GM19351 (cell line): ENCODE measurements around the gene PAN3.
"Not testable (repeated sequence)": the region's sequence is repeated elsewhere in the genome, so short reads cannot be mapped to it uniquely, and the experiment has no call there.

Experiments
- ATAC-seq: cut with Tn5 transposase; IDR thresholded peaks from one replicate; pipeline ENCODE4 v1.9.1; 2021; ENCODE audit warnings: mild to moderate bottlenecking, moderate library complexity; ENCODE audit not compliant: unreplicated experiment

The PAN3 gene, protein sequence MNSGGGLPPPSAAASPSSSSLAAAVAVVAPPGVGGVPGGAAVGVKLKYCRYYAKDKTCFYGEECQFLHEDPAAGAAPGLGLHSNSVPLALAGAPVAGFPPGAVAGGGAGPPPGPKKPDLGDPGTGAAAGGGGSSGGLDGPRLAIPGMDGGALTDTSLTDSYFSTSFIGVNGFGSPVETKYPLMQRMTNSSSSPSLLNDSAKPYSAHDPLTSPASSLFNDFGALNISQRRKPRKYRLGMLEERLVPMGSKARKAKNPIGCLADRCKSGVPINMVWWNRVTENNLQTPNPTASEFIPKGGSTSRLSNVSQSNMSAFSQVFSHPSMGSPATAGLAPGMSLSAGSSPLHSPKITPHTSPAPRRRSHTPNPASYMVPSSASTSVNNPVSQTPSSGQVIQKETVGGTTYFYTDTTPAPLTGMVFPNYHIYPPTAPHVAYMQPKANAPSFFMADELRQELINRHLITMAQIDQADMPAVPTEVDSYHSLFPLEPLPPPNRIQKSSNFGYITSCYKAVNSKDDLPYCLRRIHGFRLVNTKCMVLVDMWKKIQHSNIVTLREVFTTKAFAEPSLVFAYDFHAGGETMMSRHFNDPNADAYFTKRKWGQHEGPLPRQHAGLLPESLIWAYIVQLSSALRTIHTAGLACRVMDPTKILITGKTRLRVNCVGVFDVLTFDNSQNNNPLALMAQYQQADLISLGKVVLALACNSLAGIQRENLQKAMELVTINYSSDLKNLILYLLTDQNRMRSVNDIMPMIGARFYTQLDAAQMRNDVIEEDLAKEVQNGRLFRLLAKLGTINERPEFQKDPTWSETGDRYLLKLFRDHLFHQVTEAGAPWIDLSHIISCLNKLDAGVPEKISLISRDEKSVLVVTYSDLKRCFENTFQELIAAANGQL

DNA sequence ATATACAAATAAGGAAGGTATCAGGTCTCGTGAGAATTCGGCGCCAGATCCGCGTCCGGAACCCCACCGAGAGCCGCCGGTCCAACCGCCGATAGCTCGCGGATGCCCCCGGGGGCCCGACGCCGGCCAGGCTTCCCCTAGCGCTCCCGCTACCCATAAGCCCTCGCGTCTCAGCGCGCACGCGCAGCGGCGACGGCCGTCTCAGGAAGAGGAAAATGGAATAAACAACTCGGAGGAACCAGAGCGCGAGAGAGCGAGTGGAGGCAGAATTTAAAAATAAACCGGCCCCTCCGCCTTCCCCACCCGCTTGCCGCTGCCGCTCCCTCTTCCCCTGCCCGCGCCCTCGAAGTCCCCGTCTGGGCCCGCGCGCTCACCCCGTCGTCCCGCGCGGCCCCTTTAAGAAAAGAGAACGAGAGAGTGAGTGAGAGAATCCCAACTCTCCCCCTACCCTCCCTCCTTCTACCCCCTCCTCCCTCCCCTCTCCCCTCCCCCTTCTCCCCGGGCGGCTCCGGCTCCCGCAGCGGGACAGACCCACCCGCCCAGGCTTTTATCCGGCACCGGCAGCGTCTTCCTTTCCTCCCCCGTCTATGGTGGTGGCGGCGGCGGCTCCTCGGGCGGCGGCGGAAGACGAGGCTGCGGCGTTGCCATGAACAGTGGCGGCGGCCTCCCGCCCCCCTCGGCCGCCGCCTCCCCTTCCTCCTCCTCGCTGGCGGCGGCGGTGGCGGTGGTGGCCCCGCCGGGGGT, at the start of gene PAN3:
Gene PAN3 (plus strand): TSS at position 534 of the 744 bp plus-strand sequence. CDS start 113 bp downstream, at position 647.
- ATAC-seq: peak; percentile 53

DNA sequence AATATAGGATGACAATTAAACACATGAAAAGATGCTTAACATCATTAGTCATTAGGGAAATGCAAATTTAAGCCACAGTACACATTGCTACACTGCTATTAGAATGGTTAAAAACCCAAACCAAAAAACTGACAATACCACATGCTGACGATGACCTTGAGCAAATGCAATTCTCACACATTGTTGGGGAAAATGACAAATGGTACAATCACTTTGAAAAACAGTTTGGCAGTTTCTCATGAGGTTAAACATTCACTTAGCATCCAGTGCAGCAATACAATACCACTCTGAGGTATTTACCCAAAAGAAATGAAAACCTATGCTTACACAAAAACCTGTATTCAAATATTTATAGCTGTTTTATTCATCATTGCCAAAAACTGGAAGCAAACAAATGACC, 49.3 kb upstream of the PAN3 start:
- ATAC-seq: no peak

DNA sequence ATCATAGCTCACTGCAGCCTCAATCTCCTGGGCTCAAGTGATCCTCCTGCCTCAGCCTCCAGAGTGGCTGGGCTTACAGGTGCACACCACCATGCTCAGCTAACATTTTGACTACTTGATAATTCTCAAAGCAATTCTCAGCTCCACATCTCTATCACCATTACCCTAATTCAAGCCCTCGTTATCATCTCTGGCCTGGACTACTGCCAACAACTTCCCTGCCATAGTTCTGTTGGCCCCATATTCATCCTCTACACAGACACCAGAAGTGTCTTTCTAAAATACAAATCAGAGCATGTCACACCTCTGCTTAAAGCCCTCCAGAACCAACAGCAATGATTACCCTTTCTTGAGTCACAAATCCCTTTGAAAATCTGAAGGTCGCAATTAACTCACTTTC, 45.9 kb upstream of the PAN3 start:
- ATAC-seq: no peak

DNA sequence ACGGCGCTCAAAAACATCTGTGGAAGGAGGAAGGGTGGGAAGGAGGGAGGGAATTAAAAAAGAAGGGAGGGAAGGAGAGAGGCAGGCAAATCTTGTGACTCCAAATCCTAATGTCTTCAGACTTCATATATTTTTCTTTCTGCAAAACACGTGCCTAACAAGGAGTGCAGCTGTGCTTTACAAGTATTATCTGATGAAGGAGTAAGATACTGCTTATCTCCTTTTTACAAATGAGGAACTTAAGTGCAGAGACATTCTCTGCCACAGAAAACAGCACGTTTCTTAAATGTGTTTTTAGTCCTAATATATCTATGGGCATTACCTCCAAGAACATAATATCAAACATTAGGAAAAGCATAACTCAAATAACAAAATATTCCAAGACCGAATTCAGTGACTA, 44.5 kb upstream of the PAN3 start:
- no peak for ATAC-seq

DNA sequence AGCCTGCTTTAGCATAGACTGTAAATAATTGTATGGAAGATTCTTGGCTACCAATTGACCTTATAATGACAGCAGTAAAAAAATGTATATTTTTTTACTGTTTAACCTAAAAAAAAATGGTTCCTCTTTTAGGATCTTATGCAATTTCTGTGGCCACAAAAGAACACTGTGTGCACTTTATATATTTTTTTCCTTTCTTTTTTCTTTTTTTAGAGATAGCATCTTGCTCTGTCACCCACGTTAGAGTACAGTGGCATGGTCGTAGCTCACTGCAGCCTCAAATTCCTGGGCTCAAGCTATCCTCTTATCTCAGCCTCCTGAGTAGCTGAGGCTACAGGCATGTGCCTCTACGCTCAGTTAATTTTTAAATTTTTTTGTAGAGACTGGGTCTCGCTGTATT, 44.0 kb upstream of the PAN3 start:
- ATAC-seq: no peak

DNA sequence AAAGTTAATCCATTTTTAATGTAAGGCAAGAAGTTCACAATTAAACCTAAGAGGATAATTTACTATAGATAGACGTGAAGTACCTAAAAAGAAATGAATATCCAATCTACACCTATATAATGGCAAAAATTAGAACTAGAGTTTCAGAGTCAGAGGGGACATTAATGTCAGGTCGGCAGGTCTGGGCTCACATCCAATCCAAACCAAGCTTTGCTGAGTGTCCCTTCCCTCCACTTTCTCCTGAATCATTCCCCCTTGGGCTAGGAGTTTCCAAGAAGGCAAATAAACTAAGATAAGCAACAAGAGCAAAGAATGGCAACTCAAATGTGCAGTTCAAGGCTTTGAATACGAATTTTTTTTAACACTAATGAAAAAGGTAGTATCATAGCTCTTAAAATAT, 40.8 kb upstream of the PAN3 start:
- no peak for ATAC-seq

DNA sequence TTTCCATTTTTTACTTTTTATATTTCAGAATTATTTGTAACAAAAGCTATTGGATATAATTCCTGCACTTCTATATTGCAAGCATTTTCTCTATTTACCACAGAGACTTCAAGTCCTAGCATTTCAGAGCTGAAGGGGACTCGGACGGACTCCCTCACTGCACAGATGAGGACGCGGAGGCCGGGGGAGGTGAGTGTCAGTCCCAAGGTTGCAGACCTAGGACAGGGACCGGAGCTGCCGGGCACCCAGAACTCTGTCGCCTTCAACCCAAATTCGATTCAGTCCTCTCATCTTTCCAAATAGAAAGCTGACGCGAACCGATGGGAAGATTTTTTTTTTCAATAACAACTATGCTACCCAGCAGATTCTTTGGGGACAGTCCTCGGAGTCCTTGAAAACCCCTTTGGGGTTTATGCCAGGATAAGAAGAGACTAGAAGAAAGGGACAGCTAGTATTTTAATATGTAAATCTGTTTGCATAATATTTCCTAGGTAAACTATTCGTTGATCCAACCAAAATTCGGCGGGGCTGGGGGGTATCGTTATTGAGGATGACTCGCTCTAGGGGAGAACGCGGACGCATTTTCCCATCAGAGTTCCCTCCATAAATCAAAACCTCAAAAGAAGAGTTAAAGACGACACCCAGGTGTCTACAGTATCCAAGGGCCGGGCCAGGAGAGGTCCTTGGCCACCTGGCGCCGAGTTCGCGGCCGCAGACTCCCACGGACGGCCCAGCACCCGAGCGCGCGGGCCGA, 38.8 kb upstream of the PAN3 start:
- no peak for ATAC-seq

DNA sequence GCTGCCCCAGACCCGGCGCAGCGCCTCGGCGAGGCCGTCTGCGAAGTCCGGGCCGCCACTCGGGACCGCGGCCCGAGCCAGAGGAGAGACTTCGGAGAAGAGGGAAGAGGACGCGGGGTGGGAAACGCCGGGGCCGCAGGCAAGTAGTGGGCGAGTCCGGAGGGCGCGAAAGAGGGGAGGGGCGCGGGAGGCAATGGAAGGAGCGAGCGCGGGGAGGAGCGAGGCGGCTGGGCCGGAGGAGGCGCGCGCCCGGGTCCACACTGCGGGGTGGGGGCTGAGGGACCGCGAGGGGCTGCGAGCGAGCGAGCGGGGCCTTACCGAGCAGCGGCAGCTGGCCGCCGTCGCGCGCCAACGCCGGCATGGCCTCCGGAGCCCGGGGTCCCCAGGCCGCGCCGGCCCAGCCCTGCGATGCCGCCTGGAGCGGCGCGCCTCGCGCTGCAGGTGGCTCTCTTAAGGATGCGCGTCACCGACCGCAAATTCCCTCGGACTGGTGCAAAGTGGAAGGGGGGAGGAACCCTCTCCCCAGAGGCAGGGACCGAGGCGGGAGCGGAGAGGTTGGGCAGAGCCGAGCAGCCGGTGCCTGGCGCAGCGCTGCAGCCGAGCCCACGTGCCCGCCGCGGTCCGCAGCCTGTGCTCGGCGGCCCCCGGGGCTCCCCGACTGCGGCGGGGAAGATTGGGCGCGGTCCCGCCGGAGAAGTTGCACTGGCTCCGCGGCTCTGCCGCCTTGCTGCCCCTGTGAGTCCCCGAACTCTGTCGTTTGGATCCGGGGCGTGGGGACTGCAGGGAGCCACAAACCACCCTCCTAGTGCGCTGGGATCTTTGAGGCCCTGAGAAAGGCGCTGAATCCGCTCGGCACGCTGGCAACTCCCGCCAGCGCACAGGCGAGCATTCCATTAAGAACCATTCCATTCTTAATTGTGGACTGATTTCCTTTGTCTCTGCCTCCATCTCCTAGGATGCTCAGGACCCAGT, 37.9 kb upstream of the PAN3 start, which contains the start of gene FLT3:
Gene FLT3 (minus strand): TSS at position 427 of the 972 bp plus-strand sequence. CDS start 66 bp downstream, at position 361.
- ATAC-seq: peak; percentile 55

DNA sequence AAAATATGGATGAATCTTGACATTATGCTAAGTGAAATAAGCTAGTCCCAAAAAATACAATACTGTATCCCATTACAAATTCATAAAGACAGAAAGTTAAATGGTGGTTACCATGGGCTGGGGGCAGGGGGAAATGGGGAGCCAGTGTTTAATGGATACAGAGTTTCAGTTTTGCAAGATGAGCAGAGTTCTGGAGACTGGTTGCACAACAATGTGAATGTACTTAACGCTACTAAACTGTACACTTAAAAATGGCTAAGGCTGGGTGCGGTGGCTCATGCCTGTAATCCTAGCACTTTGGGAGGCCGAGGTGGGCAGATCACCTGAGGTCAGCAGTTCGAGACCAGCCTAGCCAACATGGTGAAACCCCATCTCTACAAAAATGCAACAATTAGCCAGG, 36.5 kb upstream of the PAN3 start:
- not testable (repeated sequence) for ATAC-seq

DNA sequence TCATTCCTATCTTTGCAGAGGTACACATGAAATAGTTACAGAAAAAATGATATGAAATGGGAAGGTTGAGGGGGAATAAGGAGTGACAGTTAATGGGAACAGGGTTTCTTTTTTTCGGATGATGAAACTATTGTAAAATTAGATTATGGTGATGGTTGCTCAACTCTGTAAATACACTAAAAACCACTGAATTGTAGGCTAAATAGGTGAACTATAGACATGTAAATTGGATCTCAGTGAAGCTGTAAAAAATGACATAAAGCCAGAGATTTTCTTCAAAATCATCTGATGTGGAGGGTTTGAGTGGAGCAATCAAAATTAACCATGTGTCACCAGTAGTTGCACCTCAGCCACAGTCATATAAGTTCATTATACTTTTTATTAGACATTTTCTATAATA, 31.4 kb upstream of the PAN3 start:
- ATAC-seq: no peak

DNA sequence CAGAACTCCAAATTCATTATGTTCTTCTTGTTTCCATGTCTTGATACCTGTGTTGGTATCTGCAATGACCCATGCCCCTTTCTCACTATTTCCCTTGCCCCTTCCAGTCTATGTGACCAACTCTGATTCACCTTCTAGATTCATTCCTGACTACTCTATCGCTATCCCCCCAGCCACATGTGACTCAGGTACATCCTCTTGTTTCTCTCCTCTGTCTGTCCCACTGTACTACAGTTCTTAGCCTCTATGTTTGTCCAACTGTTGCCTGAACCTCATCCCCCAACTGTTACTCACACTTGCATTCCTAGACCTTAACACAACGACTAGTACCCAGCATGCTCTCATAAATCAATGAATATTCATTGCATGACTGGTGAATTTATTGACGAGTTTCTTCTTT, 27.9 kb upstream of the PAN3 start:
- no peak for ATAC-seq

DNA sequence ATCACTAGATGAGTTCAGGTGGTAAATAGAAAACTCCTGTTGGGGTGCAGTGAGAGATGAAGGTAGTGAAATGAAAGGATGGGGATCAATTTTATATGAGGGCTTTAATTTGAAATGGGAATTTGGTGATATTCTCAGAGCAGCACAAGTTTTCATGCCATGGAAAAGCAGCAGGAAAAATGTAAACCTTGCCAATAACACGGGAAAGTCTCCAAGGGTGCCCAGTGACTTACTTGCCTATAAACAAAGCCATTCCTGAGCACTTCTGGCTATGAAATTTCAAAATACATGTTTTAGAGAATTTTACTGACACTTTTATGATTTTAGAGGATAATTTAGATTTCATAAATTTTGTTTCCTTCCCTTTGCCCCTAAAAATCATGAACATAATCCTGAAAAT, 21.6 kb upstream of the PAN3 start:
- ATAC-seq: no peak

DNA sequence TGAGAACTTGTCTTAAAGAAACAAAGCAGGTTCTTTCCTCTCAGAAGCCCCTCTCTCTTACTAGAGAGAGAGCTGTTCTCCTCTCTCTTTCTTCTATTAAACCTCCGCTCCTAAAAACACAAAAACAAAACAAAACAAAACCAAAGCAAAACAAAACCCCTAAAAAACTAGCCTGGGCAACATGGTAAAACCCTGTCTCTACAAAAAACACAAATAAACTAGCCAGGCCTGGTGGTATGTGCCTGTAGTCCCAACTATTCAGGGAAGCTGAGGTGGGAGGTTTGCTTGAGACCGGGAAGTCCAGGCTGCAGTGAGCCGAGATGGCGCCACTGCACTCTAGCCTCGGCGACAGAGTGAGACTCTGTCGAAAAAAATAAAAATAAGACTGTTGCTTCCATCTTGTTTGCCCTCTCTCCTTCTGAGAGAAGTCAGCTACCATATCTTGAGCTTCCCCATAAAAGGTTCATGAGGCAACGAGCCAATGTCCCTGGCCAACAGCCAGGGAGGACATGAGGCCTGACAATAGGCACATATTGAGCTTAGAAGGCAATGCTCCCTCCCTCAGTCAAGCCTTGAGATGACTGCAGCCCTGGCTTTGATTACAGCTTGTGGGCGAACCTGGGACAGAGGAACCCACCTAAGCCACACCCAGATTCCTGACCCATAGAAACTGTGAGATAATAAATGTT, 20.5 kb upstream of the PAN3 start:
- ATAC-seq: no peak

DNA sequence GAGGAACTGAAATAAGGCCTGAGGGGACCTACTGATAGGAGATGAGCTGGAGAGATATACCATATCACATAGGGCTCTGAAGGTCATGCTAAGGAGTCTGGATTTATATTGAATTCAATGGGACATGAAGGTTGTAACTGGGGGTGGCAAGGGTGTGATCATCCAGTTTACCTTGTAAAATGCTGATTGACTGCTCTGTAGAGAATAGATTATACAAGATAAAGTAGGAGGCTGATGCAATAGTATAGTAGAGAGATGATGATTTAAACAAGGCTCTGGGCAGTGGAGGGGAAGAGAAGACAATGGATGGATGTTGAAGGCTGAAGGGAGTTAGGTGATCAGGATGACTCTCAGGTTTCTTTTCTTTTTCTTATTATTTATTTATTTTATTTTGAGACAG, 18.0 kb upstream of the PAN3 start:
- no peak for ATAC-seq

DNA sequence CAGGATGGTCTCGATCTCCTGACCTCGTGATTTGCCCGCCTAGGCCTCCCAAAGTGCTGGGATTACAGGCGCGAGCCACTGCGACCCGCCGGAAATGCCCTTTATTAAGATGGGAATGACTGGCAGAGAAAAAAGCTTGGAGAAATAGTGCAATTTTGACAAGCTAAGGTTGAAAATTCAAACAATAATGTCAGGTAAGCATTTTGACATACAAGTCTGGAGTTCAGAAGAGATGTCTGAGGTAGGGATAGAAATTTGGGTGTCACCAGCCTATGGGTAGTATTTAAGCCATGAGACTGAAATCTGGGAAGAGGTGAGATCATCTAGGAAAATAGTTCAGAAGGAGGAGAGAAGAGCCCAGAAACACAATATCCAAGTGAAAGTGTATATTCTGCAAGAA, 17.1 kb upstream of the PAN3 start:
- ATAC-seq: no peak

DNA sequence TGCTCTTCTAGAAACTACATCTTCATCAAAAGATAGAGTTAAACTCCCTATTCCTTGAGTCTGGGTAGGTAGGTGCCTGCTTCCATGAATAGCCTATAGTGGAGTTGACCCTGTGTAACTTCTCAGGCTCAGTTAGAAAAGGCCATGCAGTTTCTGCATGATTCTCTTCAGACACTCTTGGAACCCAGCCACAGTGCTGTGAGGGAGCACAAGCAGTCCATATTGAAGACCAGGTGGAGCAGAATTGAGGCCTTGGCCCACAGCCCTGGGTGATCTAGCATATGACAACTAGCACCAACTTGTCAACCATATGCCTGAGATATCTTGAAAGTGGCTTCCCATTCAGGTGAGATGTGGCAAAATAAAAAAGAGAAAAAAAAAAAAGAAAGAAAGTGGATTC, 10.3 kb upstream of the PAN3 start:
- ATAC-seq: no peak

DNA sequence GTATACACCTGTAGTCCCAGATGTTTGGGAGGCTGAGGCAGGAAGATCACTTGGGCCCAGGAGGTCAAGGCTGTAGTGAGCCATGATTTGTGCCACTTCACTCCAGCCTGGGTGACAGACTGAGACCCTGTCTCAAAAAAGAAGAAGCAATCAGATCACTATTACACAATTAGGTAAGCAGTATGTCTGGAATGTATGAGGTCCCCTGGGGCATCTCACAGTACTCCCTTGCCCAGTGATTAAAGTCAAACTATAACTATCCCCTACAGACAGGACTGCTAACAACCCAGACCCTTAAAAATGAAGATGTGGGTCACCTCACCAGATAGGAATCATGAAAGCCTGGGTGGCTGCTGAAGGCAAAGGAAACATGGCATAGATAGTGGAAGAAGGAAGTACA, 9.4 kb upstream of the PAN3 start:
- no peak for ATAC-seq

DNA sequence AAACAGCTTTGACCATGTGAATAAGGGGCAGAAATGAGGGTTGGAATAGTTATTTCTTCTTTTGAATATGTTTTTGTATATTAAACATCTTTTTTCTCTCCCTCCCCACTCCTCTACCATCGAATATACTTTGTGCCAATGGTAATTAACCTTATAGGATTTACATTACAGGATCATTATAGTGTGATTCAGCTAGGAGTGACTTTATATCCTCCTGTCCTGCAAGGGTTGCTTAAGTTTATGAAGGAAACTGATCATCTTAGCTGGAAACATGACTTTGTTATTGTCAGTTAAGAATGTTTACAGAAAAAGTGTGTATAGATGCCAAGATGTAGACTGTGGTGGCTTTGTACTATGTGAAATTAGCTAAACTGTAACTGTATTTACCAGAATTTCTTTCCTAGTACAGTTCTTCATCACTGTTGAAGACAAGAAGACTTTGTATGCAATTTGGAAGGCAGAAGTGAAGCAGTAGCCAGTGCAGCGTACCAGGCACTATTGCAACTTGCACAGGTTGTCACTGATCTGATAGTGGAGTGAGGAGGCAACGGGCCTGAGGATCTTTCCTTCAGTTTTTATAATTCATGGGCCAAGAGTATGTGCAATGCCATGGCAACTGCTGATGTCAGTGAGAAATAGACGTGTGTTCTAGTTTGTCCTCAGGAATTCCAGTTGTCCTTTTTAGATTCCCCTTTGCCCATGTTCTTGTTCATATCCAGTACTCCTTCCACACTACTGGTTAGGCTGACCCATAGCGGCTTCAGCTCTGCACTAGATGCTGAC, 8.2 kb upstream of the PAN3 start:
- no peak for ATAC-seq
